DND-41 (cell line): ENCODE data around the gene PDGFRB.

Source experiments
- ATAC-seq: fragments of 200-7000 bp; cut with Tn5 transposase; 3 replicates; pipeline ENCODE4 v1.9.1; 2021; ENCODE audit warnings: low read depth; ENCODE audit not compliant: insufficient read depth
- DNase-seq: peaks from one replicate; pipeline ENCODE4 v3.0.0-alpha.2; 2020
- H2AFZ ChIP-seq: 2 replicates; pipeline ENCODE4 v1.6.0; 2012; ENCODE audit warnings: low read depth, low read length
- H3K27ac ChIP-seq: 2 replicates; pipeline ENCODE4 v1.5.1; 2012; ENCODE audit warnings: low read length, inconsistent platforms
- H3K27me3 ChIP-seq: fragments of 200-600 bp; sonication (generic); 2 replicates; pipeline ENCODE4 v1.6.0; 2012; ENCODE audit warnings: low read length, mild to moderate bottlenecking, inconsistent platforms; ENCODE audit not compliant: insufficient read depth, poor library complexity
- H3K36me3 ChIP-seq: 2 replicates; pipeline ENCODE4 v1.5.1; 2012; ENCODE audit warnings: low read length, inconsistent platforms; ENCODE audit not compliant: insufficient read depth
- H3K4me1 ChIP-seq: 2 replicates; pipeline ENCODE4 v1.5.1; 2012; ENCODE audit warnings: mild to moderate bottlenecking, low read length; ENCODE audit not compliant: insufficient read depth
- H3K4me2 ChIP-seq: 2 replicates; pipeline ENCODE4 v1.6.0; 2012; ENCODE audit warnings: mild to moderate bottlenecking, moderate library complexity, low read length, inconsistent platforms; ENCODE audit not compliant: insufficient read depth
- H3K4me3 ChIP-seq, 2 experiments: fragments of 200-600 bp in 1 of 2; shearing (Covaris generic) in 1 of 2; 2 replicates each; pipeline ENCODE4 v1.5.1; 2012 to 2016; ENCODE audit warnings: inconsistent platforms in 2 of 2, low read length in 2 of 2, mild to moderate bottlenecking in 2 of 2, low read depth in 1 of 2, moderate library complexity in 1 of 2
- H3K79me2 ChIP-seq: 2 replicates; pipeline ENCODE4 v1.6.0; 2012; ENCODE audit warnings: low read length, inconsistent platforms; ENCODE audit not compliant: insufficient read depth
- H3K9ac ChIP-seq: 2 replicates; pipeline ENCODE4 v1.6.0; 2012; ENCODE audit warnings: low read depth, mild to moderate bottlenecking, inconsistent platforms, low read length, moderate library complexity
- H3K9me3 ChIP-seq: 2 replicates; pipeline ENCODE4 v1.5.1; 2012; ENCODE audit warnings: low read length, moderate library complexity, mild to moderate bottlenecking, inconsistent platforms; ENCODE audit not compliant: insufficient read depth, severe bottlenecking
- H4K20me1 ChIP-seq: 2 replicates; pipeline ENCODE4 v1.6.0; 2012; ENCODE audit warnings: low read length; ENCODE audit not compliant: insufficient read depth
- CTCF ChIP-seq: IDR thresholded peaks from 2 replicates; pipeline ENCODE4 v1.5.1; 2012; ENCODE audit warnings: borderline replicate concordance, low read length, moderate library complexity, mild to moderate bottlenecking; ENCODE audit not compliant: poor library complexity, severe bottlenecking; ENCODE audit errors: extremely low read depth
- EZH2 ChIP-seq: IDR thresholded peaks from 3 replicates; pipeline ENCODE4 v1.6.1; 2012; ENCODE audit warnings: borderline replicate concordance, low read depth, mild to moderate bottlenecking, moderate library complexity, low read length, inconsistent platforms; ENCODE audit not compliant: severe bottlenecking

Gene PDGFRB

GRCh38 chr5:150066901-150067396 lies 88.7 kb downstream of the PDGFRB start:
- Histone ChIP-seq H4K20me1 (no peaks in the 10 kb centered on the region), H3K4me3 (no peak overlapping the region), H3K36me3 (no peaks in the 10 kb centered on the region), H3K4me2 (no peak overlapping the region), H3K4me1 (no peaks in the 10 kb centered on the region), H3K27me3 (peaks cover 6% of the 10 kb centered on the region), H3K9ac (no peak overlapping the region), H3K9me3 (no peaks in the 10 kb centered on the region), H3K79me2 (no peaks in the 10 kb centered on the region), H3K27ac (no peak overlapping the region), H2AFZ (no peak overlapping the region)
- ATAC-seq = peak; percentile 42; the same call in 1 of the 3 replicates
- TF ChIP-seq EZH2 (no peak), CTCF (no peak)
- DNase-seq = no peak

- H3K4me1 ChIP-seq = no peaks in the 10 kb centered on the region
- no peaks in the 10 kb centered on the region for H4K20me1 ChIP-seq
- no peak overlapping the region for H2AFZ ChIP-seq
- TF ChIP-seq CTCF = no peak
- no peak for TF ChIP-seq EZH2
- DNase-seq (no peak), ATAC-seq (no peak)
- H3K27me3 ChIP-seq = peaks cover 6% of the 10 kb centered on the region
- no peak overlapping the region for H3K4me3 ChIP-seq
- H3K36me3 ChIP-seq = no peaks in the 10 kb centered on the region
- no peaks in the 10 kb centered on the region for H3K79me2 ChIP-seq
- no peak overlapping the region for H3K4me2 ChIP-seq
- H3K9me3 ChIP-seq = no peaks in the 10 kb centered on the region
- no peak overlapping the region for H3K27ac ChIP-seq
- H3K9ac ChIP-seq = no peak overlapping the region
Observed at GRCh38 chr5:150066436-150066835, 89.2 kb downstream of the PDGFRB start.

GRCh38 chr5:150065886-150066285 lies 89.8 kb downstream of the PDGFRB start:
- Histone ChIP-seq H3K4me2 (no peak overlapping the region), H4K20me1 (no peaks in the 10 kb centered on the region), H3K9ac (no peak overlapping the region), H2AFZ (no peak overlapping the region), H3K36me3 (no peaks in the 10 kb centered on the region), H3K4me3 (no peak overlapping the region), H3K9me3 (no peaks in the 10 kb centered on the region), H3K27ac (no peak overlapping the region), H3K27me3 (peaks cover 6% of the 10 kb centered on the region), H3K79me2 (no peaks in the 10 kb centered on the region), H3K4me1 (no peaks in the 10 kb centered on the region)
- ATAC-seq = no peak
- no peak for DNase-seq
- TF ChIP-seq CTCF (no peak), EZH2 (no peak)

- ATAC-seq = no peak
- H3K79me2 ChIP-seq = no peaks in the 10 kb centered on the region
- H2AFZ ChIP-seq = no peak overlapping the region
- H4K20me1 ChIP-seq = no peaks in the 10 kb centered on the region
- no peak for DNase-seq
- H3K4me1 ChIP-seq = no peaks in the 10 kb centered on the region
- no peak overlapping the region for H3K4me2 ChIP-seq
- TF ChIP-seq EZH2 = no peak
- TF ChIP-seq CTCF = no peak
- no peak overlapping the region for H3K4me3 ChIP-seq
- H3K9ac ChIP-seq = no peak overlapping the region
- H3K36me3 ChIP-seq = no peaks in the 10 kb centered on the region
- peaks cover 6% of the 10 kb centered on the region for H3K27me3 ChIP-seq
- H3K9me3 ChIP-seq = no peaks in the 10 kb centered on the region
- H3K27ac ChIP-seq = no peak overlapping the region
Observed at GRCh38 chr5:150065346-150065745, 90.3 kb downstream of the PDGFRB start.
